Cardiac muscle cell (in vitro differentiated cells and primary cell): ENCODE measurements around the gene CELA2A. TPM values are rescaled to one million over a fixed set of nuclear protein-coding genes. Genes with fewer than 3 reads are reported as not detected.
"Not testable (repeated sequence)": the region's sequence is repeated elsewhere in the genome, so short reads cannot be mapped to it uniquely, and the experiment has no call there.

Experiments used
- DNase-seq, 2 donors: peaks; one replicate each; pipeline versions ENCODE4 v3.0.0 to v3.0.0-alpha.2; 2010 to 2017; ENCODE audit warnings: low read depth in 1 of 2, low spot score in 1 of 2
- H3K27ac ChIP-seq: fragments of 200-600 bp; sonication (generic); 2 replicates; pipeline ENCODE4 v1.5.1; 2016
- H3K27me3 ChIP-seq: fragments of 200-600 bp; sonication (generic); 2 replicates; pipeline ENCODE4 v1.6.0; 2016; ENCODE audit warnings: control low read depth
- H3K36me3 ChIP-seq: fragments of 200-600 bp; sonication (generic); 2 replicates; pipeline ENCODE4 v1.5.1; 2016; ENCODE audit warnings: control low read depth
- H3K4me1 ChIP-seq: fragments of 200-600 bp; sonication (generic); 2 replicates; pipeline ENCODE4 v1.8.1; 2017; ENCODE audit warnings: low read depth, mild to moderate bottlenecking, mixed run types
- H3K4me3 ChIP-seq: fragments of 200-600 bp; sonication (generic); 2 replicates; pipeline ENCODE4 v1.5.1; 2016; ENCODE audit warnings: mild to moderate bottlenecking
- H3K9me3 ChIP-seq: fragments of 200-600 bp; sonication (generic); 2 replicates; pipeline ENCODE4 v1.5.1; 2017; ENCODE audit warnings: low read depth, mild to moderate bottlenecking, control low read depth
- polyA plus RNA-seq: library from polyadenylated mRNA; unstranded; fragments of >200 nt; fragmentation: Nextera tagmentation; extraction: Ambion mirVana; gene quantifications from 2 replicates; pipeline ENCODE4 v1.2.1, GENCODE V29; 2016
- total RNA-seq: library from RNA; depleted of rRNA; stranded (reverse); fragments of >200 nt; gene quantifications from 2 replicates; pipeline ENCODE4 v1.2.3, GENCODE V29; 2016
- TF ChIP-seq, protein P1 (sequence below): IDR thresholded peaks from 2 replicates; pipeline ENCODE4 v1.5.1; 2012; ENCODE audit warnings: low read depth, mild to moderate bottlenecking, low read length

CELA2A gene
- total and polyA plus RNA-seq, 2 experiments from 2014 or later = 0.38 TPM; not detected in 1

DNA sequence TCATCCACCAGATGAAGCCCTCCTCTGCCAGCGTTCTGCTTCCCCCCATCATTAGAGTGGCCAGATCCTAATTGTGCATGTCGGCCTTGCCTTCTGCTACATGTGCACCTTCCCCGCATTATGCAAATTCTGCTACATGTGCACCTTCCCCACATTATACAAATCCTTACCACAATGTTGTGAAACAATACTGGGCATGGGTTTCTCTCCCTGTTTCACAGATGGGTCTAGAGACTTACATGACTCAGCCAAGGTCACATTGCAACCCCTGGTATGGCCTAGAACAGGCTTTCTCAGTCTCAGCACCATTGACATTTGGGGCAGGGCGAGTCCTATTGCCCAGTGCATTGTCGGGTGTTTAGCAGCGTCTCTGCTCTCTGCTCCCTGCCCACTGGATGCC lies 1.0 kb upstream of the CELA2A start:
- Histone ChIP-seq H3K4me3 (no peak overlapping the region), H3K27ac (no peak overlapping the region), H3K9me3 (no peaks in the 10 kb centered on the region), H3K27me3 (no peaks in the 10 kb centered on the region), H3K4me1 (peaks cover 9% of the 10 kb centered on the region), H3K36me3 (no peaks in the 10 kb centered on the region)
- peak in 1 of 2 donors; percentile 60 for DNase-seq
- TF ChIP-seq, protein P1, sequence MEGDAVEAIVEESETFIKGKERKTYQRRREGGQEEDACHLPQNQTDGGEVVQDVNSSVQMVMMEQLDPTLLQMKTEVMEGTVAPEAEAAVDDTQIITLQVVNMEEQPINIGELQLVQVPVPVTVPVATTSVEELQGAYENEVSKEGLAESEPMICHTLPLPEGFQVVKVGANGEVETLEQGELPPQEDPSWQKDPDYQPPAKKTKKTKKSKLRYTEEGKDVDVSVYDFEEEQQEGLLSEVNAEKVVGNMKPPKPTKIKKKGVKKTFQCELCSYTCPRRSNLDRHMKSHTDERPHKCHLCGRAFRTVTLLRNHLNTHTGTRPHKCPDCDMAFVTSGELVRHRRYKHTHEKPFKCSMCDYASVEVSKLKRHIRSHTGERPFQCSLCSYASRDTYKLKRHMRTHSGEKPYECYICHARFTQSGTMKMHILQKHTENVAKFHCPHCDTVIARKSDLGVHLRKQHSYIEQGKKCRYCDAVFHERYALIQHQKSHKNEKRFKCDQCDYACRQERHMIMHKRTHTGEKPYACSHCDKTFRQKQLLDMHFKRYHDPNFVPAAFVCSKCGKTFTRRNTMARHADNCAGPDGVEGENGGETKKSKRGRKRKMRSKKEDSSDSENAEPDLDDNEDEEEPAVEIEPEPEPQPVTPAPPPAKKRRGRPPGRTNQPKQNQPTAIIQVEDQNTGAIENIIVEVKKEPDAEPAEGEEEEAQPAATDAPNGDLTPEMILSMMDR = no peak

DNA sequence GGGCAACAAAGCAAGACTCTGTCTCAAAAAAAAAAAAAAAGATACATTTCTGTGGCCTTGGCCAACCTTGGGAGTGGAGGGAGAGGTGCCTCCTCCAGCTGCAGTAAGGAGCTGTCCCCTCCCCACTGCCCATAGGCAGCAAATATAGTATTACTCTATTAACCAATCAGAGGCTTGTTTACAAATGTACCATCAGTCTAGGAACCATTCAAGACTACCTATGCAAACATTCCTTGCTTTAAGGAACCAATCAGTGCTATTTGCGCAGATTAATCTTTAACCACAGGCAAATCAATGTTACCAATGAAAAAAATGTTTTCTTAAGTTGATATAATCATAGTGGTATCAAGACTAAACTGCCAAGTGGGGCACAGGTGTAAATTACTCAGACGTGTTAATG lies 1.1 kb downstream of the CELA2A start:
- no peak for DNase-seq
- Histone ChIP-seq H3K4me3 (no peak overlapping the region), H3K4me1 (peaks cover 9% of the 10 kb centered on the region), H3K9me3 (no peaks in the 10 kb centered on the region), H3K27ac (no peak overlapping the region), H3K36me3 (no peaks in the 10 kb centered on the region), H3K27me3 (no peaks in the 10 kb centered on the region)
- TF ChIP-seq, protein P1 = no peak

DNA sequence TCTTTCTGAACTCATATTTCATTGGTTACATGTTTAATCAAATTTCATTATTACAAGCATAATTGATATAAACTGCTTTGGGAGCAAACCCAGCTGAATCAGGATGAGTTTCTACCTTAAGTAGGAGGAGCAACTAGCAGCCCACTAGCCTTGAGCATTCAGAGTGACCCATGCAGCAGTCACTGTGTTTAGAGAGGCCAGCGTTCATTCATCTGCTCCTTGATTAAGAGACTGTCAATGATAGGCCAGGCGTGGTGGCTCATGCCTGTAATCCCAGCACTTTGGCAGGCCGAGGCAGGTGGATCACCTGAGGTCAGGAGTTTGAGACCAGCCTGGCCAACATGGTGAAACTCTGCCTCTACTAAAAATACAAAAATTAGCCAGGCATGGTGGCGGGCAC lies 1.9 kb downstream of the CELA2A start:
- not testable (repeated sequence) for H3K27ac ChIP-seq, H3K36me3 ChIP-seq, H3K9me3 ChIP-seq, H3K4me3 ChIP-seq, DNase-seq, H3K27me3 ChIP-seq
- H3K4me1 ChIP-seq = peaks cover 15% of the 10 kb centered on the region

DNA sequence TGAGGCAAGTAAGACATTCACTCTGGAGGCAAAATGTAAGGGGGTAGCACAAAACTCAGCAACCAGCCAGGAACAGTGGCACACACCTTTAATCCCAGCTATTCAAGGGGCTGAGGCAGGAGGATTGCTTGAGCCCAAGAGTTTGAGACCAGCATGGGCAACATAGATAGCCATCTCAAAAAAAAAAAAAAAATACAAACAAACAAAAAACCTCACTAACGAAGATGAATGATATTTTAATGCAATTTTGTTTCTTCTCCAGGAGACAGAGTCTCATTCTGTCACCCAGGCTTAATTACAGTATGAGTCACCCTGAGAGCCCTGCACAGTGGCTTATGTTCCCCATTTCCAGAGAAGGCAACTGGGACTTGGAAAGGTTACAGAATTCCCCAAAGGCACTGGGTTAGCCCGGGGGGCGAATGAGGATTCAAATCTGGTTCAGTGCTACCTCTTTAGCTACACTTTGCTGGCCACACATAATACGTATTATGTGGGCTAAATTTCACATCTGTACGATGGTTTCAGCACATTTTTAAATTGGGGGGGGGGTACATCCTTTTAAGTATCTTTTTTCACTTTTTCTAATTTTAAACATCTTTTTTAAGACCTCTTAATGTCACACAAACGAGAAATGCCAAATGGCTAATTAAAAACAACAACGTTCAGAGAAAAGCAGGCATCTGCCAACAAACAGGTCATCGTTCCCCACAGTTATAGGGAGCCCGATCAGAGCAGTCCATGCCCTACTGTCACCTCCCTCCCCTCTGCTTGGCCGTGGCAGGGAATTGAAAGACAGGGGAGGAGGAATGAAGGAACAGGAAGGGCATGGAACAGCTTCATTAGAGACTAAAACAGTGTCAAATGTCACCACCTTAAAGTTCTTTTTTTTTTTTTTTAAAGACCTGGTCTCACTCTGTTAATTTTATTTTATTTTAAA lies 3.5 kb downstream of the CELA2A start:
- Histone ChIP-seq H3K27me3 (no peaks in the 10 kb centered on the region), H3K36me3 (no peaks in the 10 kb centered on the region), H3K4me3 (no peak overlapping the region), H3K27ac (no peak overlapping the region), H3K9me3 (no peaks in the 10 kb centered on the region), H3K4me1 (peaks cover 20% of the 10 kb centered on the region)
- TF ChIP-seq, protein P1 = no peak
- DNase-seq = no peak

DNA sequence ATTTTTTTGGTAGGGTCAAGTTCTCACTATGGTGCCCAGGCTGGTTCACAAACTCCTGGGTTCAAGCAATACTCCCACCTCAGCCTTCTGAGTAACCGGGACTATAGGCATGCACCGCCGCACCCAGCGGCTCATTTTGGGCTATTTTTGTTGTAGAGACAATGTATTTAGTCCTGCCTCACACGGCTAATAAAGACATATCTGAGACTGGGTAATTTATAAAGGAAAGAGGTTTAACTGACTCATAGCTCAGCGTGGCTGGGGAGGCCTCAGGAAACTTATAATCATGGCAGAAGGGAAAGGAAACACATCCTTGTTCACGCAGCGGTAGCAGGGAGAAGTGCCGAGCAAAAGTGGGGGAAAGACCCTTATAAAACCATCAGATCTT lies 4.2 kb downstream of the CELA2A start:
- no peaks in the 10 kb centered on the region for H3K27me3 ChIP-seq
- no peak for DNase-seq
- TF ChIP-seq, protein P1 = no peak
- no peaks in the 10 kb centered on the region for H3K36me3 ChIP-seq
- H3K4me1 ChIP-seq = peaks cover 20% of the 10 kb centered on the region
- no peak overlapping the region for H3K27ac ChIP-seq
- no peaks in the 10 kb centered on the region for H3K9me3 ChIP-seq
- no peak overlapping the region for H3K4me3 ChIP-seq

DNA sequence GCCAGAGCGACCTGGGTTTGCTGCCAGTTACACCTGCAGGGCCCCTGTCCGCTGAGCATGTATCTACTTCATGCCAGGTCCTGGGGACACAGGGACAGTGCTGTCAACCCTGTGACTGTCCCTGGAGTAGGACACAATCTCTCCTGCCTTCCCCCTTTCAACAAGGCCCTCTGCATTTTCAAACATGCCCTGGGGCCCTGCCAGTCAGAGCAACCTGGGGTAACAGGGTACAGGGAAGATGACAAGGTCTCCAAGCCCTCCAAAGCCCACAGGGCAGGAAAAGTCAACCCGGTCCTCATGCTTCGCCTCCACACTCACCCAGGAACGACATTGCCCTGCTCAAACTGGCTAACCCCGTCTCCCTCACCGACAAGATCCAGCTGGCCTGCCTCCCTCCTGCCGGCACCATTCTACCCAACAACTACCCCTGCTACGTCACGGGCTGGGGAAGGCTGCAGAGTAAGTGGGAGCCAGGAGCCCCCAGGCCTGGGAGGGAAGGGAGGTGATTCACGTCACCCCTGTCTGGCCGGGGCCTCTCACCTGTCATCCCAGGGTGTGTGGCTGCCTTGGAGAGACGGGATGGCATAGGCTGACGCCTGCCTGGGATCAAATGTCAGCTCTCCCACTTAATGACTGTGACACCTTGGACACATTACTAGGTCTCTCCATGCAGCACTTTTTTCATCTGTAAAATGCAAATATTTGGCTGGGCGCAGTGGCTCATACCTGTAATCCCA lies 6.7 kb downstream of the CELA2A start:
- not testable (repeated sequence) for H3K4me3 ChIP-seq, H3K27me3 ChIP-seq, H3K9me3 ChIP-seq, H3K36me3 ChIP-seq
- peak in 1 of 2 donors; percentile 21 for DNase-seq
- Histone ChIP-seq H3K27ac (peak overlapping the region; percentile 13), H3K4me1 (peaks cover 17% of the 10 kb centered on the region)

DNA sequence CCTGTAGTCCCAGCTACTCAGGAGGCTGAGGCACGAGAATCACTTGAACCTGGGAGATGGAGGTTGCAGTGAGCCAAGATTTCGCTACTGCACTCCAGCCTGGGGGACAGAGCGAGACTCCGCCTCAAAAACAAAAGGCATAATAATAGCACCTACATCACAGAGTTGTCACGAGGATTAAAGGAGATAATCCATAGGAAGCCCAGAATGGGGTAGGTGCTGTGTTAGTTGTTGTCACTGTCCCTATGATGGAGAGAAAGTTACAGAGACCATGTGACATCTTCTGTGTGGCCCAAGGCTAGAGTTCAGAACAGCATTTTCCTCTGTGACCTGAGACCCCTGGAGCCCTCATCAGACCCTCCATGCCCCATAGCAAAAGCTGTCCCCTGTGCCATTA lies 7.4 kb downstream of the CELA2A start:
- not testable (repeated sequence) for DNase-seq, H3K9me3 ChIP-seq, H3K4me3 ChIP-seq, H3K27ac ChIP-seq, H3K27me3 ChIP-seq, H3K36me3 ChIP-seq
- H3K4me1 ChIP-seq = peaks cover 14% of the 10 kb centered on the region
